GM12874 (cell line): ENCODE measurements around the gene NKD1.

Experiments used
- CTCF ChIP-seq: IDR thresholded peaks from 2 replicates; pipeline ENCODE4 v1.5.1; 2011; ENCODE audit warnings: low read depth, mild to moderate bottlenecking, control low read depth, low read length, moderate library complexity; ENCODE audit not compliant: insufficient read depth

Gene NKD1

GRCh38 chr16:50581845-50582244, 33.6 kb downstream of the NKD1 start:
- no peak for TF ChIP-seq CTCF

GRCh38 chr16:50583211-50583610, 35.0 kb downstream of the NKD1 start:
- no peak for TF ChIP-seq CTCF

GRCh38 chr16:50584033-50584722, 36.0 kb downstream of the NKD1 start:
- TF ChIP-seq CTCF: no peak

- TF ChIP-seq CTCF: no peak
Measured at GRCh38 chr16:50585331-50585776, 37.2 kb downstream of the NKD1 start.

GRCh38 chr16:50587543-50587942, 39.3 kb downstream of the NKD1 start:
- no peak for TF ChIP-seq CTCF

- no peak for TF ChIP-seq CTCF
Measured at GRCh38 chr16:50588276-50588675, 40.1 kb downstream of the NKD1 start.

- TF ChIP-seq CTCF: no peak
Measured at GRCh38 chr16:50591209-50591608, 43.0 kb downstream of the NKD1 start.
